WERI-Rb-1 (cell line): ENCODE results near the gene LRRC75A.
A peak's percentile ranks its signal among the peaks of the same experiment; 100 is the strongest.
"Not testable (repeated sequence)": the region's sequence is repeated elsewhere in the genome, so short reads cannot be mapped to it uniquely, and the experiment has no call there.

Source experiments
- DNase-seq: peaks from one replicate; pipeline ENCODE4 v3.0.0-alpha.2; 2020
- H3K27ac ChIP-seq: fragments of 250-450 bp; sonication (Bioruptor Pico); 2 replicates; pipeline ENCODE4 v1.5.1; 2020; ENCODE audit warnings: mild to moderate bottlenecking, moderate library complexity
- H3K27me3 ChIP-seq: fragments of 250-450 bp; sonication (Bioruptor Pico); 2 replicates; pipeline ENCODE4 v1.5.1; 2021; ENCODE audit warnings: mild to moderate bottlenecking, low read depth, moderate library complexity; ENCODE audit not compliant: insufficient read depth, severe bottlenecking
- H3K36me3 ChIP-seq: fragments of 250-450 bp; sonication (Bioruptor Pico); 2 replicates; pipeline ENCODE4 v1.5.1; 2020; ENCODE audit warnings: mild to moderate bottlenecking, moderate library complexity
- H3K4me3 ChIP-seq: 2 replicates; pipeline ENCODE4 v1.5.1; 2011; ENCODE audit warnings: low read depth, mild to moderate bottlenecking, control low read depth, low read length
- H3K9me3 ChIP-seq: fragments of 250-450 bp; sonication (Bioruptor Pico); 2 replicates; pipeline ENCODE4 v1.5.1; 2021; ENCODE audit warnings: mild to moderate bottlenecking, moderate library complexity; ENCODE audit not compliant: severe bottlenecking
- CTCF ChIP-seq: IDR thresholded peaks from 2 replicates; pipeline ENCODE4 v1.5.1; 2011; ENCODE audit warnings: low read depth, mild to moderate bottlenecking, control low read depth, inconsistent platforms, low read length

Gene LRRC75A

GRCh38 chr17:16398270-16399267 is 93.4 kb downstream of the LRRC75A start:
- Histone ChIP-seq H3K36me3 (no peaks in the 10 kb centered on the region), H3K4me3 (no peak overlapping the region), H3K27me3 (no peaks in the 10 kb centered on the region), H3K27ac (peak overlapping the region; percentile 29; the same call in 1 of the 2 replicates), H3K9me3 (no peaks in the 10 kb centered on the region)
- TF ChIP-seq CTCF = no peak
- DNase-seq = no peak

DNA sequence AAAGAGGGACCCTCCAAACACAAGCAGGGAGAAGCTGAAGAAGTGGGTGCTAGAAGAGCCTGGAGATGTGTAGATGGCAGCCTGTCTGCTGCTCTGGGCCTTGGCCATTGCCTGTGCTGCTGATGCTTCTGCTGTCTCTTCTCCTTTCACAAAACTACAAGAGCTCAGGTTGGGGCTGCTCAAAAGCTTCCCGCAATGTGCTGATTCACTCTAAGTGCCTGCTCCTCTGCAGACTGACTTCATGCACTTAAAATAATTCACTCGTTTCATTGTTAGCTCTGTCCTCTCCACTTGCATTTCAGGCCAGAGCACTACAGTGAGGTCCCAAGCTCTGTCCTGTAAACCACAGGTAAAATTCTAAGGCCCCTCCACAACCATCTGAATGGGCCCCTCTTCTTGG is 95.3 kb downstream of the LRRC75A start:
- not testable (repeated sequence) for H3K27me3 ChIP-seq, H3K36me3 ChIP-seq, H3K4me3 ChIP-seq, H3K9me3 ChIP-seq, DNase-seq
- peak overlapping the region; percentile 57; the same call in 1 of the 2 replicates for H3K27ac ChIP-seq

DNA sequence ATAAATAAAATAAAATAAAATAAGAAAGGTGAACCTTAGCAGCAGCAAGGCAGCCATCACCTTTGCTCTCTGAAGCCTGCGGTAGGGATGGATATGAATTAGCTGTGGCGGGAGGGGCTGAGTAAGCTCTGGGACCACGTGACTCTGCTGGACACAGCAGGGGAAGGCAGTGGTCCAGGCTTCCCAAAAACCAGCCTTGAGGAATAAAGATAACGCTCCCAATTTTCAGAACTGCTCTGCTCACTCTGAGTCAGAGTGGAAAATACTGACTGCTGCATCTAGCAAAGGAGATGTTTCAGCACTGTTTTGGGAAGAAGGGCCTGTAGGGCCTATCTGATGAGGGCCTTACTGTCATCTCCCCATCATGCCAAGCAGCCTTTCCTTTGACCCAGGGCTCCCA is 96.1 kb downstream of the LRRC75A start:
- H3K36me3 ChIP-seq, H3K4me3 ChIP-seq, H3K27me3 ChIP-seq, H3K9me3 ChIP-seq, DNase-seq: not testable (repeated sequence)
- H3K27ac ChIP-seq = peak overlapping the region; percentile 57

- H3K4me3 ChIP-seq, H3K9me3 ChIP-seq, H3K27me3 ChIP-seq, H3K36me3 ChIP-seq, DNase-seq, H3K27ac ChIP-seq: not testable (repeated sequence)
These were observed 99.5 kb downstream of the LRRC75A start for GRCh38 chr17:16392491-16392890.
